Osteoblast (primary cell): ENCODE results near the gene MRE11. TPM values are rescaled to one million over a fixed set of nuclear protein-coding genes. Genes with fewer than 3 reads are reported as not detected.
A peak's percentile ranks its signal among the peaks of the same experiment; 100 is the strongest.

ENCODE experiments used
- DNase-seq: peaks from one replicate; pipeline ENCODE4 v3.0.0; 2011; ENCODE audit warnings: low spot score, mixed read lengths; ENCODE audit not compliant: insufficient read length; ENCODE audit errors: missing footprints
- H2AFZ ChIP-seq: 2 replicates; pipeline ENCODE4 v1.6.0; 2011; ENCODE audit warnings: mild to moderate bottlenecking, low read length
- H3K27ac ChIP-seq: 2 replicates; pipeline ENCODE4 v1.5.1; 2011; ENCODE audit warnings: mild to moderate bottlenecking, low read depth, low read length, moderate library complexity
- H3K27me3 ChIP-seq: 2 replicates; pipeline ENCODE4 v1.6.0; 2012; ENCODE audit warnings: mild to moderate bottlenecking, control low read depth, inconsistent platforms, low read length, moderate library complexity; ENCODE audit not compliant: insufficient read depth
- H3K36me3 ChIP-seq: 2 replicates; pipeline ENCODE4 v1.5.1; 2011; ENCODE audit warnings: mild to moderate bottlenecking, low read length, control low read depth, moderate library complexity; ENCODE audit not compliant: insufficient read depth
- H3K4me1 ChIP-seq: 2 replicates; pipeline ENCODE4 v1.5.1; 2011; ENCODE audit warnings: mild to moderate bottlenecking, low read length, control low read depth, moderate library complexity; ENCODE audit not compliant: insufficient read depth
- H3K4me2 ChIP-seq: 2 replicates; pipeline ENCODE4 v1.6.0; 2011; ENCODE audit warnings: mild to moderate bottlenecking, low read length; ENCODE audit not compliant: insufficient read depth
- H3K4me3 ChIP-seq: fragments of 200-600 bp; sonication (generic); 3 replicates; pipeline ENCODE4 v1.5.1; 2012; ENCODE audit warnings: mild to moderate bottlenecking, low read length, inconsistent platforms; ENCODE audit not compliant: insufficient read depth
- H3K79me2 ChIP-seq: 2 replicates; pipeline ENCODE4 v1.6.0; 2012; ENCODE audit warnings: mild to moderate bottlenecking, low read length, control low read depth, inconsistent platforms; ENCODE audit not compliant: insufficient read depth
- H3K9me3 ChIP-seq: 2 replicates; pipeline ENCODE4 v1.5.1; 2011; ENCODE audit warnings: low read depth, low read length, control low read depth
- H4K20me1 ChIP-seq: 2 replicates; pipeline ENCODE4 v1.6.0; 2012; ENCODE audit warnings: mild to moderate bottlenecking, low read length, control low read depth; ENCODE audit not compliant: insufficient read depth
- total RNA-seq: library from RNA; depleted of rRNA; stranded (reverse); fragments of >200 nt; gene quantifications from 2 replicates; pipeline ENCODE4 v1.2.3, GENCODE V29; 2012
- TF ChIP-seq, protein P1 (sequence below): IDR thresholded peaks from 2 replicates; pipeline ENCODE4 v1.5.1; 2011; ENCODE audit warnings: mild to moderate bottlenecking, low read depth, low read length, moderate library complexity; ENCODE audit errors: extremely low read depth

MRE11 gene
- total RNA-seq, 1 donor: 10.1 TPM

DNA sequence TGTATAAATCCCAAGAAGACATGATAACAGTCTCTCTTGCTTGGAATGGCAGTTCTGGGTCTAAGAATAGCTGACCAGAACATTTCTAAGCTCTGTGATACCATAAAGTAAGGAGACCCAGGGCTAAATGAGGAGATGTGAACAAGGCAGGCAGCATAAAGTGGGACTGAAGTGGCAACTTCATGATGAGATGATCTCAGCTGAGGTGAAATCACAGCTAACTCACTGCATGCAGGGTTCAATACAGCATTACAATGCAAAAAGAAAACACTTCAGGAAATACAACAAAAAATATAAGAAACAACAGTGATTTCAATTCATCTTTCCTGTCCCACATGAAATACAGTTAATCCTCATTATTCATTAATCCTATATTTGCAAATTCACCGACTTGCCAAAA lies 44.6 kb downstream of the MRE11 start:
- Histone ChIP-seq H3K36me3 (no peaks in the 10 kb centered on the region), H4K20me1 (no peaks in the 10 kb centered on the region), H3K4me1 (peaks cover 13% of the 10 kb centered on the region), H3K79me2 (no peaks in the 10 kb centered on the region), H2AFZ (no peak overlapping the region), H3K27ac (peak overlapping the region; percentile 31), H3K4me2 (peak overlapping the region; percentile 0), H3K9me3 (no peaks in the 10 kb centered on the region), H3K27me3 (no peaks in the 10 kb centered on the region), H3K4me3 (no peak overlapping the region)
- no peak for DNase-seq
- TF ChIP-seq, protein P1, sequence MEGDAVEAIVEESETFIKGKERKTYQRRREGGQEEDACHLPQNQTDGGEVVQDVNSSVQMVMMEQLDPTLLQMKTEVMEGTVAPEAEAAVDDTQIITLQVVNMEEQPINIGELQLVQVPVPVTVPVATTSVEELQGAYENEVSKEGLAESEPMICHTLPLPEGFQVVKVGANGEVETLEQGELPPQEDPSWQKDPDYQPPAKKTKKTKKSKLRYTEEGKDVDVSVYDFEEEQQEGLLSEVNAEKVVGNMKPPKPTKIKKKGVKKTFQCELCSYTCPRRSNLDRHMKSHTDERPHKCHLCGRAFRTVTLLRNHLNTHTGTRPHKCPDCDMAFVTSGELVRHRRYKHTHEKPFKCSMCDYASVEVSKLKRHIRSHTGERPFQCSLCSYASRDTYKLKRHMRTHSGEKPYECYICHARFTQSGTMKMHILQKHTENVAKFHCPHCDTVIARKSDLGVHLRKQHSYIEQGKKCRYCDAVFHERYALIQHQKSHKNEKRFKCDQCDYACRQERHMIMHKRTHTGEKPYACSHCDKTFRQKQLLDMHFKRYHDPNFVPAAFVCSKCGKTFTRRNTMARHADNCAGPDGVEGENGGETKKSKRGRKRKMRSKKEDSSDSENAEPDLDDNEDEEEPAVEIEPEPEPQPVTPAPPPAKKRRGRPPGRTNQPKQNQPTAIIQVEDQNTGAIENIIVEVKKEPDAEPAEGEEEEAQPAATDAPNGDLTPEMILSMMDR: no peak

DNA sequence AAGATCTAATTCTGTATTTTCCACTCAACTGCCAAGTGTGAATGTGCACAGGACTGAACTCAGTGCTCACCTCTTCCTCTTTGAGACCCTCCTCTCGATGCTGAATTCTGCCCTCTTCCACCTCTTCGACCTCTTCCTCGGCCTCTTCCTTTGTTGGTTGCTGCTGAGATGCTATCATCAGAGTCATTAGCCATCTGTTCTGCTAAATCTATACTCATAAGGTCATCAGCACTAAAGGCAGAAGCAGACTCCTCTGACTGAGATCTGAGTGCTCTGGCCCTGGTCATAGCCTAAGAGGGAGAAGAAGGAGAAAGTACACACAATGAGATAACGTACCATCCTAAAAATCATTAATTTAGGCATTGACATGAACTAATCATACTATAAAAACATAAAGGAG lies 46.5 kb downstream of the MRE11 start:
- H4K20me1 ChIP-seq: no peaks in the 10 kb centered on the region

DNA sequence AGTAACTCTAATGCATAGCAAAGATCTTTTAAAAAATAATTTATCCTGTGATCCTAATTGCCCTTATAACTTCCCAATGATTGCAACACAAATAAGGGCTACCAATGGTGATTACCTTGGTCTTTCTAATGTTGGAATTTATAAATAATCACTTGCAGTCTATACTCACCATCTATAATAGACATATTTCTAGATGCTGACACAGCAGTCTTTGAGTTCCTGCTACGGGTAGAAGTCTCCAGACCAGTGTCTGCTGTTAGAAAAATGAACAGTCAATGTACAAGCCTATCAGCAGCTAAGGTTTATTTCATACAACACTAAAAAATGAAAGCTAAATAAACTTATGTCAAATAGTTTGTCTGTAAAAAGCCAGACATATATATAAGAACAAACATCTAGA lies 48.0 kb downstream of the MRE11 start:
- TF ChIP-seq, protein P1: no peak
- H3K36me3 ChIP-seq: no peaks in the 10 kb centered on the region

More for the DNA sequence above, 46.5 kb downstream of the MRE11 start:
- Histone ChIP-seq H3K79me2 (no peaks in the 10 kb centered on the region), H3K36me3 (no peaks in the 10 kb centered on the region), H3K4me3 (no peak overlapping the region), H3K27ac (no peak overlapping the region), H3K4me2 (no peak overlapping the region), H2AFZ (no peak overlapping the region), H3K27me3 (no peaks in the 10 kb centered on the region), H3K9me3 (no peaks in the 10 kb centered on the region), H3K4me1 (peaks cover 13% of the 10 kb centered on the region)
- TF ChIP-seq, protein P1: no peak
- DNase-seq: no peak

DNA sequence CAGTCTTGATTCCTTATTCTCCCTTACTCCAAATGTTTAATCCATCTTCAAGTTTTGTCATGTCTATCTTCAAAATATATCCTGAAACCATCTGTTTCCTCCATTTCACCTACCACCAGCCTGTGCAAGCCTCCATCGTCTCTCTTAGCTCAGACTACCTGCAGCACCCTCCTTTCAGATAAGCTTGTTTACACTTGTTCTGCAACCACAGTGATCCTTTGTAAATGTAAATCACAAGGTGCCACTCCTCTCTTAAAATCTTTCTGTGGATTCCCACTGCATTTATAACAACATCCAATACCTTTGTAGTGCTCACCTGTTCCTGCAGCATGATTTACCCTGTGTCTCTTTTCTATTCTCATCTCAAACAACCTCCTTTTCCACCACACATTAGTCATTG lies 60.6 kb downstream of the MRE11 start:
- TF ChIP-seq, protein P1: no peak
- H3K27ac ChIP-seq: no peak overlapping the region
- no peaks in the 10 kb centered on the region for H3K27me3 ChIP-seq
- no peak overlapping the region for H3K4me2 ChIP-seq
- H3K4me1 ChIP-seq: no peaks in the 10 kb centered on the region
- no peaks in the 10 kb centered on the region for H4K20me1 ChIP-seq
- no peak overlapping the region for H2AFZ ChIP-seq
- no peak overlapping the region for H3K4me3 ChIP-seq
- H3K79me2 ChIP-seq: no peaks in the 10 kb centered on the region
- H3K36me3 ChIP-seq: peaks cover 4% of the 10 kb centered on the region
- DNase-seq: no peak
- H3K9me3 ChIP-seq: no peaks in the 10 kb centered on the region

More for the DNA sequence above, 48.0 kb downstream of the MRE11 start:
- no peak overlapping the region for H3K4me2 ChIP-seq
- no peaks in the 10 kb centered on the region for H4K20me1 ChIP-seq
- DNase-seq: no peak
- no peak overlapping the region for H3K27ac ChIP-seq
- no peak overlapping the region for H3K4me3 ChIP-seq
- H3K4me1 ChIP-seq: peaks cover 13% of the 10 kb centered on the region
- no peaks in the 10 kb centered on the region for H3K27me3 ChIP-seq
- H3K9me3 ChIP-seq: no peaks in the 10 kb centered on the region
- no peaks in the 10 kb centered on the region for H3K79me2 ChIP-seq
- no peak overlapping the region for H2AFZ ChIP-seq
